Upper lobe of left lung (tissue), 4 donors: Measurements from ENCODE around the gene ARV1.

Source experiments
- CTCF ChIP-seq, 6 experiments: fragments of 450-650 bp in 4 of 6; fragments of 200-600 bp in 2 of 6; sonication (generic) in 2 of 6; IDR thresholded peaks; one replicate each; pipeline ENCODE4 v1.5.1; 2016 to 2019; ENCODE audit warnings: antibody characterized with exemption in 6 of 6
- POLR2AphosphoS5 ChIP-seq, 2 donors: sonication (generic); formaldehyde crosslinking; IDR thresholded peaks; one replicate each; pipeline ENCODE4 v1.5.1; 2017; ENCODE audit warnings: antibody characterized with exemption in 2 of 2

GRCh38 chr1:231049121-231049979, 70.5 kb downstream of the ARV1 start:
- TF ChIP-seq CTCF (IDR thresholded peaks at IDR 0.05) (no peak), POLR2AphosphoS5 (IDR thresholded peaks at IDR 0.05) (peak; percentile 15 to 68)
